ENCODE measurements around the gene LMNB1.

GRCh38 chr5:126799780-126800179 lies 22.8 kb downstream of the LMNB1 start:
- TF ChIP-seq CTCF (conservative IDR thresholded peaks at IDR 0.05; ENCODE audit: low read length), result no peak
- TF ChIP-seq EZH2phosphoT487 (IDR thresholded peaks at IDR 0.05; ENCODE audit: borderline replicate concordance), result no peak

Measured in Loucy (cell line).